CD1c-positive myeloid dendritic cell (primary cell): ENCODE data around the gene BAZ2B.
A peak's percentile ranks its signal among the peaks of the same experiment; 100 is the strongest.
"Not testable (repeated sequence)": the region's sequence is repeated elsewhere in the genome, so short reads cannot be mapped to it uniquely, and the experiment has no call there.

Experiments
- DNase-seq: peaks from one replicate; pipeline ENCODE4 v3.0.0-alpha.2; 2016; ENCODE audit errors: extremely low spot score

Gene BAZ2B, protein sequence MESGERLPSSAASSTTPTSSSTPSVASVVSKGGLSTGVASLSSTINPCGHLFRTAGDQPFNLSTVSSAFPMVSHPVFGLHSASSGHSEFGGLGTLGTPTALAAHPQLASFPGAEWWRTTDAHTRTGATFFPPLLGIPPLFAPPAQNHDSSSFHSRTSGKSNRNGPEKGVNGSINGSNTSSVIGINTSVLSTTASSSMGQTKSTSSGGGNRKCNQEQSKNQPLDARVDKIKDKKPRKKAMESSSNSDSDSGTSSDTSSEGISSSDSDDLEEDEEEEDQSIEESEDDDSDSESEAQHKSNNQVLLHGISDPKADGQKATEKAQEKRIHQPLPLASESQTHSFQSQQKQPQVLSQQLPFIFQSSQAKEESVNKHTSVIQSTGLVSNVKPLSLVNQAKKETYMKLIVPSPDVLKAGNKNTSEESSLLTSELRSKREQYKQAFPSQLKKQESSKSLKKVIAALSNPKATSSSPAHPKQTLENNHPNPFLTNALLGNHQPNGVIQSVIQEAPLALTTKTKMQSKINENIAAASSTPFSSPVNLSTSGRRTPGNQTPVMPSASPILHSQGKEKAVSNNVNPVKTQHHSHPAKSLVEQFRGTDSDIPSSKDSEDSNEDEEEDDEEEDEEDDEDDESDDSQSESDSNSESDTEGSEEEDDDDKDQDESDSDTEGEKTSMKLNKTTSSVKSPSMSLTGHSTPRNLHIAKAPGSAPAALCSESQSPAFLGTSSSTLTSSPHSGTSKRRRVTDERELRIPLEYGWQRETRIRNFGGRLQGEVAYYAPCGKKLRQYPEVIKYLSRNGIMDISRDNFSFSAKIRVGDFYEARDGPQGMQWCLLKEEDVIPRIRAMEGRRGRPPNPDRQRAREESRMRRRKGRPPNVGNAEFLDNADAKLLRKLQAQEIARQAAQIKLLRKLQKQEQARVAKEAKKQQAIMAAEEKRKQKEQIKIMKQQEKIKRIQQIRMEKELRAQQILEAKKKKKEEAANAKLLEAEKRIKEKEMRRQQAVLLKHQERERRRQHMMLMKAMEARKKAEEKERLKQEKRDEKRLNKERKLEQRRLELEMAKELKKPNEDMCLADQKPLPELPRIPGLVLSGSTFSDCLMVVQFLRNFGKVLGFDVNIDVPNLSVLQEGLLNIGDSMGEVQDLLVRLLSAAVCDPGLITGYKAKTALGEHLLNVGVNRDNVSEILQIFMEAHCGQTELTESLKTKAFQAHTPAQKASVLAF (N-terminal part only)

DNA sequence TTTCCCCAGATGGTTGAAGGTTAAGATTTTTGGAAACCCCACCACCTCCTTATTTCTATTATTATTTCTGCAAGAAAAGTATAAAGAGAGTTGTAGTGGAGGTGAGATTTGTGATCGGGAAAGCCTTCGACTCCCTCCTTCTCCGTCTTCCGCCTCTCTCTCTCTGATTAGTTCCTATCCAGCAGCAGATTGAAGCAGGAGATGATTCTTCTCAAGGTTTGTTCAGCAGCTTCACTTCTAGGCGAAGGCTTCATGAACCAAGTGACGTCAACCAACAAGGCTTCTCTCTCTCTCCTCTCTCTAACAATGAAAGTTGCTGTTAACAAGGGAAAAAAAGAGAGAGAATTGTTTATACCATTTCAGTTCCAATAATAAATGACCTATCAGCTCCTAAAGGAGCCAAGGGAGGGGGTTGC is at the start of gene BAZ2B:
BAZ2B (minus strand) TSS at position 263 of the 416 bp plus-strand sequence. CDS start 137,829 bp downstream, outside the sequence.
- peak; percentile 56 for DNase-seq

- peak; percentile 32 for DNase-seq
Measured at GRCh38 chr2:159661286-159661685, 44.9 kb upstream of the BAZ2B start.

GRCh38 chr2:159658881-159659873 is 42.8 kb upstream of the BAZ2B start:
- peak; percentile 63 for DNase-seq

DNA sequence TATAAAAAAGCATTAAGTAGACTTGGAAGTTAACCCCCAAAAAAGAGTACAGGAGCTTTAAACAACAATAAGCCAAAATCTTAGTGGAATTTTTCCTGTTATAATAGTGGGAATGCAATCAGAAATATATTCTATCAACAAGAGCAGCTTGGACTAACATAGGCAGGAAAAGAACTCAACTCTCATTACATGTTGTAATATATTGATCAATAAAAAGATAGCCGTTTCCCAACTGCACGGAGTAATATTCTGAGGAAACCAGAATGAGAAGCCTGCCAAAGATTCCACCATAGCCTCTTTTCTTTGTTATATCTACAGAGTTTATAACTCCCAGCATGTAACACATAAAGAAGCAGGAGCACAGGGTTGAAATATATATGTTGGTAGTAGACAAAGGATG is 37.6 kb upstream of the BAZ2B start:
- no peak for DNase-seq

DNA sequence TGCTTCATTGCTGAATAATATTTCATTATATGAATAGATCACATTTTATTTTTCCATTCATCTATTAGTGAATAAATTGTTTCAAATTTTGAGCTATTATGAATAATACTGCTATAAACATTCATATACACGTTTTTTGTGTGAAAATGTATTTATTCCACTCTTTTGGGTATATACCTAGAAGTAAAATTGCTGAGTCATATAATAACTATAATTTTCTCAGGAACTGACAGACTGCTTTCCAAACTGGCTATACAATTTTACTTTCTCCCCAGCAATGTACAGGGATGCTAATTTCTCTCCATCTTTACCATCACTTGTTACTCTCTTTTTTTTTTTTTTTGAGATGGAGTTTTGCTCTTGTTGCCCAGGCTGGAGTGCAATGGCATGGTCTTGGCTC is 35.5 kb upstream of the BAZ2B start:
- no peak for DNase-seq

DNA sequence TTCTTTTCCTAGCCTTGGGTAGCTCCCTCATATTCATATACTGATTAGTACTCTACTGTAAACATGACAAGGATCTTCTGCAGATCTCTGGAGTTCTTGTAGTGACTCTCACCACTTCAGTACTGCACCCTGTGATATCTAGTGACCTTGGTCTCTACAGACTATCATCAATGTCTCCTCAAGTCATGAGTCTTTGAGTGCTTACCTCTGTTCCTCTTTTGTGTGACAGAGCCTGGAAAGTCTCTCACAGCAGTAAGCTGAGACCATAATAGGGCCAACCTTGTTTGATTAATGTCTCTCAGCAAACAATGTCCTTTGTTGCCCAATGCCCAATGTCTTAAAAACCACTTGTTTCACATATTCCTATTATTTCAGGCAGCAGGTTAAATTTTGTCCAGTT is 34.2 kb upstream of the BAZ2B start:
- no peak for DNase-seq

- DNase-seq: no peak
Measured at GRCh38 chr2:159648643-159649042, 32.3 kb upstream of the BAZ2B start.

DNA sequence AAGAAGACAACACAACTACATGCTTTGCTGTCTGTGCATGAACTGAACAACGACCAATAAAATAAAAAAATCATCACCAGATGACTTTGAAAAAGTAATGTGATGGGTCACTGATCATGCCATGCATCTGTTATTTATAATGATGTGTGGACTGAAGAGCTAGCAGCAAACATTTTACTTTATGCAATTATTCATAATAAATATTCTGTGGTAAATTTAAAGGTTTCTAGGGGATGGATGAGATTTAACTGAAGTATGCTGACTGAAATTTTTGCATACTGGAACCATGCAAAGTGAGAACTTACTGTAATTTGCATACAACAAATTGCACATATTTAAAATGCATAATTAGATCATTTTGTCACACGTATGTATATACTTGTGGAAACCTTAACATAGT is 31.3 kb upstream of the BAZ2B start:
- no peak for DNase-seq

DNA sequence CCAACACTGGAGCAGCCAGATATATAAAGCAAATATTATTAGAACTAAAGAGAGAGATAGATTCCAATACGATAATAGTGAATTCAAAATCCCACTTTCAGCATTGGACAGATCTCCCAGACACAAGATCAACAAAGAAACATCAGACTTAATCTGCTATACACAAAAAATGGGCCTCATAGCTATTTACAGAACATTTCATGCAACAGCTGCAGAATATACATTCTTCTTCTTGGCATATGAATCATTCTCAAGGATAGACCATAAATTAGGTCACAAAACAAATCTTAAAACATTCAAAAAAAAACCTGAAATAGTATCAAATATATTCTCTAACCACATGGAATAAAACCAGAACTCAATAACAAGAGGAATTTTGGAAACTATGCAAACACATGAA is 23.8 kb upstream of the BAZ2B start:
- no peak for DNase-seq

DNA sequence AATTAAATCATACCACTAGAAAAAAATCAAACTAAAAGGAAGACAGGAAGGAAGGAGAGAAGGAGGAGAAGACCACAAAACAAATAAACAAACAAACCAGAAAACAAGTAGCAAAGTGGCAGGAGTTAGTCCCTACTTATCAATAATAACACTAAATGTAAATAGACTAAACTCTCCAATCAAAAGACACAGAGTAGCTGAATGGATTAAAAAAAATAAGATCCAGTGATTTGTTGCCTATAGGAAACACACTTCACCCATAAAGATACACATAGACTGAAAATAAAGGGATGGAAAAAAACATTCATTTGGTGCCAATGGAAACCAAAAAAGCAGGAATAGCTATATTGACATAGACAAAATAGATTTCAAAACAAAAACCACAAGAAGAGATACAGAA is 23.4 kb upstream of the BAZ2B start:
- DNase-seq: no peak

- DNase-seq: no peak
Measured at GRCh38 chr2:159639071-159639470, 22.7 kb upstream of the BAZ2B start.

DNA sequence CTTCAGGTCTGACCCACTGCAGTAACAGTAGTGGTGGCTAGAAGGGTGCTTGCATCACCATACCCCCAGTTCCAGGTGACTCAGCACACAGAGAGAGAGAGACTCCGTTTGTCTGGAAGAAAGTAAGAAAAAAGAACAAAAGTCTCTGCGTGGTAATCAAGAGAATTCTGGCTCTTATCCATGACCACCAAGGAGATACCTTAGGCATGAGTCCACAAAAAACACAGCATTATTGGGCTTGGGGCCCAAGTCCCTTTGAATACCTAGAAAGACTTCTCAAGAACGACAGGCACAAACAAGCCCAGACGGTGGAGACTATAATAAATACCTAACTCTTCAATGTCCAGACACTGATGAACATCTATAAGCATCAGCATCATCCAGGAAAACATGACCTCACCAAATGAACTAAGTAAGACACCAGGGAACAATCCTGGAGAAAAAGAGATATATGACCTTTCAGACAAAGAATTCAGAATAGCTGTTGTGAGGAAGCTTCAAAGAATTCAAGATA is 21.7 kb upstream of the BAZ2B start:
- no peak for DNase-seq

DNA sequence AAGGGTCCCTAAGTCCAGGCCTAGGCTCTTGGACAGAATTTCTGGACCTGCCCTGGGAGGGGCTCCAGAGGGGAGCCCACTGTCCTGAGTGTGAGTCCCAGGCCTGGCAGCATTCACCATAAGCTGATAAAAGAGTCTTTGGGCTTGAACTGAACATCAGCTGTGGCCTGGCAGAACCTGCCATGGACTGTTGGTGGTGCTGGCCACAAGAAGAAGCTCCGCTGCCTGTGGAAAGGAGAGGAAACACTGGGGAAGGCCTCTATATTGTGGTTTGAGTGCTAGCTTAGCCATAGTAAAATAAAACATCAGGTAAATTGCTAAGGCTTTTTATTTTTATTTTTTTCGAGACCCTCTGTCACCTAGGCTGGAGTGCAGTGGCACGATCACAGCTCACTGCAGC is 20.9 kb upstream of the BAZ2B start:
- DNase-seq: no peak

DNA sequence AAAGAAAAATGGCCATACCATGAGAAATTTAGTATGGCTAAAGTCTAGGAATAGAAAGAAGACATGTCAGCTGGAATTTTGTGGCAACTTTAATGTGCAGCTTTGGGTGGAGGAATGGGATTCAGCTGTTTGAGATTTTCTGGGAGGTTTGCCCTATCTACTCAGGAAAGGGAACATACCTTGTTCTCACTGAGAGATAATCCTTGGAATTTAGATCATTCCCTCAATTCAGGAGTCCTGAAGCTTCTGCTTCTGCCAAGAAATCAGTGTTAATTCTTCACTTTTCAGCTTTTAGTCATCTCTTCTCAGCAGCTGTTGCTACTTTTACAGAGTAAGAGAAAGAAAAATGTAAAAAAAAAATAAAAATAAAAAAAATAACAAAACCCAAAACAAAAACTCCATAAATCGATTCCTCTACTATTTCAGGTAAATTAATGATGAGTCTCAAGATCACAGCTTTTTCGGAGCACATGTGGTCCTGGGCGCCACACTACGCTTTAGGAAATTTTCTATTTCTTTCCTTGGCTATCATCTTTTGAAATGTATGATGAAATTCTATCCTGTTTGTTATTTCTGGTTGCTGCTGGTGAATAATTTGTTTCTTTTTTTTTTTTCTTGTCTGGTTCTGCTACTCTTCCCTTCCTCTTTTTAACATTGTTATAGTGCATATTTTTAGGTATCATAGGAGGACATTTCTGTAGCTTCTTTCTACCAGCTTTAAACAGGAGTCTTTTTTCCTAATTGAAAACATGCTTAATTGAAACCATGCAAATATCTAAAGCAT is 18.9 kb upstream of the BAZ2B start:
- DNase-seq: no peak

DNA sequence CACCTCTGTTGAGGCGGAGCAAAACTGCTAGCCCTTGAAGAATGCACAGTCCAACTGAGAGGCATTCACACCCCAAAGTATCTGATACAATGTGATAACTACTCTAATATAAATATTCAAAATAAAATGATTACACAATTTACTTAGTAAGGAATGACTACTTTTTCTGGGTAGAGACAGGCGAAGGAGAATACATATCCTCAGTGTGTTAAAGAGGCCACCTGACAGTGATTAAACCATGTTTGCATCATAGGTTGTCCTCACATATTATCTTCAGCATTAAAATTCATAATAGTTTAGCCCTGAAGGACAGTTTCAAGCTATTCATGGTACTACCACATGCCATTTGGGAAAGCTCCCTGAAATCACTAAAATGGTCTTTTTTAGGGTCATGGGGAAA is 16.9 kb upstream of the BAZ2B start:
- DNase-seq: no peak

DNA sequence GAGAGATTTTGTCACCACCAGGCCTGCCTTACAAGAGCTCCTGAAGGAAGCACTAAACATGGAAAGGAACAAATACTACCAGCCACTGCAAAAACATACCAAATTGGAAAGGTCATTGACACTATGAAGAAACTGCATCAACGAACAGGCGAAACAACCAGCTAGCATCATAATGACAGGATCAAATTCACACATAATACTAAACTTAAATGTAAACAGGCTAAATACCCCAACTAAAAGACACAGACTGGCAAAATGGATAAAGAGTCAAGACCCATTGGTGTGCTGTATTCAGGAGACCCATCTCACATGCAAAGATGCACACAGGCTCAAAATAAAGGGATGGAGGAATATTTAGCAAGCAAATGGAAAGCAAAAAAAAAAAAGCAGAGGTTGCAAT is 9.3 kb upstream of the BAZ2B start:
- DNase-seq: not testable (repeated sequence)

- no peak for DNase-seq
Measured at GRCh38 chr2:159623436-159623835, 7.1 kb upstream of the BAZ2B start.

- DNase-seq: no peak
Measured at GRCh38 chr2:159622966-159623365, 6.6 kb upstream of the BAZ2B start.

GRCh38 chr2:159620796-159621195 is 4.4 kb upstream of the BAZ2B start:
- no peak for DNase-seq

GRCh38 chr2:159617646-159618045 is 1.3 kb upstream of the BAZ2B start:
- no peak for DNase-seq
